Testis (tissue), 2 donors: ENCODE data around the gene CCSER1.
"Not testable (repeated sequence)": the region's sequence is repeated elsewhere in the genome, so short reads cannot be mapped to it uniquely, and the experiment has no call there.

Experiments
- CTCF ChIP-seq, 3 experiments: fragments of 450-650 bp in 2 of 3; fragments of 200-600 bp in 1 of 3; sonication (generic) in 1 of 3; IDR thresholded peaks; one replicate each; pipeline ENCODE4 v1.5.1; 2016 to 2019; ENCODE audit warnings: antibody characterized with exemption in 3 of 3, mild to moderate bottlenecking in 2 of 3, moderate library complexity in 1 of 3
- POLR2A ChIP-seq: fragments of 450-650 bp; IDR thresholded peaks from one replicate; pipeline ENCODE4 v1.6.1; 2017; ENCODE audit warnings: antibody characterized with exemption, mild to moderate bottlenecking, moderate library complexity

GRCh38 chr4:90407897-90408296 lies 280.7 kb downstream of the CCSER1 start:
- TF ChIP-seq CTCF (IDR thresholded peaks at IDR 0.05); POLR2A: not testable (repeated sequence)
